GM23338 (cell line): Measurements from ENCODE around the gene HSD17B2.

Experiments used
- EZH2 ChIP-seq: fragments of 200-600 bp; sonication (generic); IDR thresholded peaks from one replicate; pipeline ENCODE4 v1.8.0; 2017; ENCODE audit warnings: antibody characterized with exemption, mild to moderate bottlenecking, low read depth; ENCODE audit not compliant: unreplicated experiment
- EZH2phosphoT487 ChIP-seq: fragments of 200-600 bp; sonication (generic); IDR thresholded peaks from one replicate; pipeline ENCODE4 v1.8.1; 2018; ENCODE audit warnings: antibody characterized with exemption; ENCODE audit not compliant: unreplicated experiment
- NANOG ChIP-seq: IDR thresholded peaks from 2 replicates; pipeline ENCODE4 v1.6.1; 2016; ENCODE audit warnings: antibody characterized with exemption, borderline replicate concordance
- POLR2AphosphoS5 ChIP-seq: IDR thresholded peaks from 2 replicates; pipeline ENCODE4 v1.6.1; 2016; ENCODE audit warnings: antibody characterized with exemption, low read depth
- TF ChIP-seq, protein P1 (sequence below), 2 experiments: fragments of 200-600 bp in 1 of 2; sonication (generic) in 1 of 2; conservative IDR thresholded peaks; 2 replicates each; pipeline versions ENCODE4 v1.5.1 to v1.6.1; 2016 to 2017; ENCODE audit warnings: antibody characterized with exemption in 2 of 2, low read depth in 2 of 2, mild to moderate bottlenecking in 2 of 2, moderate library complexity in 1 of 2
- TF ChIP-seq, protein P2 (sequence below): IDR thresholded peaks from one replicate; pipeline ENCODE4 v1.6.1; 2018; ENCODE audit warnings: antibody characterized with exemption; ENCODE audit not compliant: unreplicated experiment

DNA sequence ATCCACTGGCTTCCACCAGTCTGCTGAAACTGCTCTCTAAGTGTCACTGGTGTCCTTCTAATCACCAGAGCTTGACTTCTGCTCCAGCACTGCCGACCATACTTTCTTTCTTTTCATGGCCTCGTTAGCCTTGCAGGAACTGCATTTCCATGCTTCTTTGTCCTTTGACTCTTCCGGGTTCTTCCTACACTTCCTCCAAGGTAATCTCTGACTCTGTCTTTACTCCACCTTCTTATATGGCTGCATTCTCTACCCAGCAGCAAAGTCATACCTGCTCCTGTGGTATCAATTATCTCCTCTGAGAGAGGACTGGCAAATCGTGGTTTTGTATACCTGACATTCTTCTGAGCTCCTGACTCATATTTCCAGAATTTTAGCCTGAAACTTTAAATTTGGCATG is 6.5 kb downstream of the HSD17B2 start:
- TF ChIP-seq POLR2AphosphoS5 (no peak), EZH2 (no peak), EZH2phosphoT487 (no peak), NANOG (no peak)
- TF ChIP-seq, protein P1, sequence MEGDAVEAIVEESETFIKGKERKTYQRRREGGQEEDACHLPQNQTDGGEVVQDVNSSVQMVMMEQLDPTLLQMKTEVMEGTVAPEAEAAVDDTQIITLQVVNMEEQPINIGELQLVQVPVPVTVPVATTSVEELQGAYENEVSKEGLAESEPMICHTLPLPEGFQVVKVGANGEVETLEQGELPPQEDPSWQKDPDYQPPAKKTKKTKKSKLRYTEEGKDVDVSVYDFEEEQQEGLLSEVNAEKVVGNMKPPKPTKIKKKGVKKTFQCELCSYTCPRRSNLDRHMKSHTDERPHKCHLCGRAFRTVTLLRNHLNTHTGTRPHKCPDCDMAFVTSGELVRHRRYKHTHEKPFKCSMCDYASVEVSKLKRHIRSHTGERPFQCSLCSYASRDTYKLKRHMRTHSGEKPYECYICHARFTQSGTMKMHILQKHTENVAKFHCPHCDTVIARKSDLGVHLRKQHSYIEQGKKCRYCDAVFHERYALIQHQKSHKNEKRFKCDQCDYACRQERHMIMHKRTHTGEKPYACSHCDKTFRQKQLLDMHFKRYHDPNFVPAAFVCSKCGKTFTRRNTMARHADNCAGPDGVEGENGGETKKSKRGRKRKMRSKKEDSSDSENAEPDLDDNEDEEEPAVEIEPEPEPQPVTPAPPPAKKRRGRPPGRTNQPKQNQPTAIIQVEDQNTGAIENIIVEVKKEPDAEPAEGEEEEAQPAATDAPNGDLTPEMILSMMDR (conservative IDR thresholded peaks at IDR 0.05; ENCODE audit: low read depth in 2 of 2), result no peak
- TF ChIP-seq, protein P2, sequence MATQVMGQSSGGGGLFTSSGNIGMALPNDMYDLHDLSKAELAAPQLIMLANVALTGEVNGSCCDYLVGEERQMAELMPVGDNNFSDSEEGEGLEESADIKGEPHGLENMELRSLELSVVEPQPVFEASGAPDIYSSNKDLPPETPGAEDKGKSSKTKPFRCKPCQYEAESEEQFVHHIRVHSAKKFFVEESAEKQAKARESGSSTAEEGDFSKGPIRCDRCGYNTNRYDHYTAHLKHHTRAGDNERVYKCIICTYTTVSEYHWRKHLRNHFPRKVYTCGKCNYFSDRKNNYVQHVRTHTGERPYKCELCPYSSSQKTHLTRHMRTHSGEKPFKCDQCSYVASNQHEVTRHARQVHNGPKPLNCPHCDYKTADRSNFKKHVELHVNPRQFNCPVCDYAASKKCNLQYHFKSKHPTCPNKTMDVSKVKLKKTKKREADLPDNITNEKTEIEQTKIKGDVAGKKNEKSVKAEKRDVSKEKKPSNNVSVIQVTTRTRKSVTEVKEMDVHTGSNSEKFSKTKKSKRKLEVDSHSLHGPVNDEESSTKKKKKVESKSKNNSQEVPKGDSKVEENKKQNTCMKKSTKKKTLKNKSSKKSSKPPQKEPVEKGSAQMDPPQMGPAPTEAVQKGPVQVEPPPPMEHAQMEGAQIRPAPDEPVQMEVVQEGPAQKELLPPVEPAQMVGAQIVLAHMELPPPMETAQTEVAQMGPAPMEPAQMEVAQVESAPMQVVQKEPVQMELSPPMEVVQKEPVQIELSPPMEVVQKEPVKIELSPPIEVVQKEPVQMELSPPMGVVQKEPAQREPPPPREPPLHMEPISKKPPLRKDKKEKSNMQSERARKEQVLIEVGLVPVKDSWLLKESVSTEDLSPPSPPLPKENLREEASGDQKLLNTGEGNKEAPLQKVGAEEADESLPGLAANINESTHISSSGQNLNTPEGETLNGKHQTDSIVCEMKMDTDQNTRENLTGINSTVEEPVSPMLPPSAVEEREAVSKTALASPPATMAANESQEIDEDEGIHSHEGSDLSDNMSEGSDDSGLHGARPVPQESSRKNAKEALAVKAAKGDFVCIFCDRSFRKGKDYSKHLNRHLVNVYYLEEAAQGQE, result no peak
